GM23338 (cell line): ENCODE results near the gene C6orf52. TPM values are rescaled to one million over a fixed set of nuclear protein-coding genes. Genes with fewer than 3 reads are reported as not detected.

Experiments used
- ATAC-seq: fragments of 200-7000 bp; cut with Tn5 transposase; 3 replicates; pipeline ENCODE4 v1.9.1; 2020
- DNase-seq: peaks from one replicate; pipeline ENCODE4 v3.0.0-alpha.2; 2015; ENCODE audit warnings: low spot score
- H2AFZ ChIP-seq: fragments of 200-600 bp; sonication (generic); 2 replicates; pipeline ENCODE4 v1.8.0; 2016; ENCODE audit warnings: antibody characterized with exemption, mild to moderate bottlenecking, moderate library complexity
- H3F3A ChIP-seq: fragments of 200-600 bp; sonication (generic); replicated peaks from 2 replicates; pipeline ENCODE4 v1.8.0; 2017; ENCODE audit warnings: antibody characterized with exemption, mixed run types, low read depth
- H3K27ac ChIP-seq: fragments of 200-600 bp; sonication (generic); 2 replicates; pipeline ENCODE4 v1.6.1; 2016; ENCODE audit warnings: low read depth
- H3K27me3 ChIP-seq: fragments of 200-600 bp; sonication (generic); 2 replicates; pipeline ENCODE4 v1.8.0; 2016; ENCODE audit warnings: mild to moderate bottlenecking, mixed run types, moderate library complexity; ENCODE audit not compliant: insufficient read depth
- H3K36me3 ChIP-seq: fragments of 200-600 bp; sonication (generic); 2 replicates; pipeline ENCODE4 v1.8.0; 2016; ENCODE audit warnings: mild to moderate bottlenecking; ENCODE audit not compliant: insufficient read depth
- H3K4me1 ChIP-seq: fragments of 200-600 bp; sonication (generic); 2 replicates; pipeline ENCODE4 v1.8.0; 2016; ENCODE audit warnings: mild to moderate bottlenecking, moderate library complexity; ENCODE audit not compliant: insufficient read depth
- H3K4me2 ChIP-seq: fragments of 200-600 bp; sonication (generic); 2 replicates; pipeline ENCODE4 v1.7.1; 2017; ENCODE audit warnings: mixed run types
- H3K4me3 ChIP-seq: fragments of 200-600 bp; sonication (generic); 2 replicates; pipeline ENCODE4 v1.6.1; 2016; ENCODE audit warnings: mixed run types
- H3K79me2 ChIP-seq: fragments of 200-600 bp; sonication (generic); replicated peaks from 2 replicates; pipeline ENCODE4 v1.8.0; 2017; ENCODE audit warnings: mild to moderate bottlenecking; ENCODE audit not compliant: insufficient read depth
- H3K9me2 ChIP-seq: fragments of 200-600 bp; sonication (generic); 2 replicates; pipeline ENCODE4 v1.8.0; 2017; ENCODE audit not compliant: insufficient read depth
- H4K20me1 ChIP-seq: fragments of 200-600 bp; sonication (generic); replicated peaks from 2 replicates; pipeline ENCODE4 v1.8.0; 2017; ENCODE audit warnings: mild to moderate bottlenecking; ENCODE audit not compliant: insufficient read depth
- H3K27ac Mint-ChIP-seq: 2 replicates; pipeline ENCODE4 v1.8.0; 2020; ENCODE audit warnings: inconsistent platforms, mild to moderate bottlenecking, moderate library complexity, mixed read lengths
- H3K27me3 Mint-ChIP-seq: 3 replicates; pipeline ENCODE4 v1.8.0; 2022; ENCODE audit warnings: low read depth, mild to moderate bottlenecking, moderate library complexity, mixed read lengths, inconsistent platforms; ENCODE audit not compliant: insufficient read depth, poor library complexity
- H3K36me3 Mint-ChIP-seq: 3 replicates; pipeline ENCODE4 v1.8.0; 2021; ENCODE audit warnings: low read depth, mild to moderate bottlenecking, inconsistent platforms, moderate library complexity, mixed read lengths
- H3K4me1 Mint-ChIP-seq: 3 replicates; pipeline ENCODE4 v1.8.0; 2020; ENCODE audit warnings: mild to moderate bottlenecking, inconsistent platforms, mixed read lengths
- H3K4me3 Mint-ChIP-seq: 3 replicates; pipeline ENCODE4 v1.8.0; 2021; ENCODE audit warnings: moderate library complexity, mild to moderate bottlenecking, inconsistent platforms, mixed read lengths
- H3K9me3 Mint-ChIP-seq: 3 replicates; pipeline ENCODE4 v1.8.0; 2020; ENCODE audit warnings: moderate library complexity, mild to moderate bottlenecking, inconsistent platforms, mixed read lengths
- CTCF ChIP-seq, 2 experiments: fragments of 200-600 bp in 1 of 2; sonication (generic) in 1 of 2; conservative IDR thresholded peaks; 2 replicates each; pipeline versions ENCODE4 v1.5.1 to v1.6.1; 2016 to 2017; ENCODE audit warnings: antibody characterized with exemption in 2 of 2, low read depth in 2 of 2, mild to moderate bottlenecking in 2 of 2, moderate library complexity in 1 of 2
- NANOG ChIP-seq: IDR thresholded peaks from 2 replicates; pipeline ENCODE4 v1.6.1; 2016; ENCODE audit warnings: antibody characterized with exemption, borderline replicate concordance
- STAT1 ChIP-seq: IDR thresholded peaks from one replicate; pipeline ENCODE4 v1.6.1; 2016; ENCODE audit warnings: antibody characterized with exemption; ENCODE audit not compliant: unreplicated experiment
- ZNF114 ChIP-seq: fragments of 250-450 bp; sonication (Bioruptor Pico); IDR thresholded peaks from 2 replicates; pipeline ENCODE4 v1.5.0; 2020; ENCODE audit warnings: mild to moderate bottlenecking, moderate library complexity
- ZNF331 ChIP-seq: fragments of 250-450 bp; sonication (Bioruptor Pico); IDR thresholded peaks from 2 replicates; pipeline ENCODE4 v1.5.0; 2020; ENCODE audit warnings: low read depth, mild to moderate bottlenecking, moderate library complexity
- ZNF462 ChIP-seq: fragments of 250-450 bp; sonication (Bioruptor Pico); IDR thresholded peaks from 2 replicates; pipeline ENCODE4 v1.5.0; 2020; ENCODE audit warnings: mild to moderate bottlenecking, moderate library complexity
- polyA plus RNA-seq: library from polyadenylated mRNA; unstranded; fragments of >200 nt; fragmentation: Nextera tagmentation; extraction: Ambion mirVana; gene quantifications from 2 replicates; pipeline ENCODE4 v1.2.1, GENCODE V29; 2016
- total RNA-seq: library from RNA; depleted of rRNA; stranded (reverse); fragments of >200 nt; shearing (Covaris generic); gene quantifications from 2 replicates; pipeline ENCODE4 v1.2.3, GENCODE V29; 2014

The C6orf52 gene
- total and polyA plus RNA-seq, 2 experiments from 2014 or later, result 4.4 TPM; not detected in 1

GRCh38 chr6:10690651-10691445, 3.6 kb downstream of the C6orf52 start:
- Histone ChIP-seq H3K4me2 (no peak overlapping the region), H3K9me2 (no peaks in the 10 kb centered on the region), H3K79me2 (peaks cover 27% of the 10 kb centered on the region), H2AFZ (no peak overlapping the region), H3K4me1 (peaks cover 25% of the 10 kb centered on the region), H3F3A (peaks cover 8% of the 10 kb centered on the region; the same call in 1 of the 2 replicates), H3K27me3 (no peaks in the 10 kb centered on the region), H3K27ac (peak overlapping the region; percentile 86), H4K20me1 (no peaks in the 10 kb centered on the region), H3K36me3 (no peaks in the 10 kb centered on the region), H3K4me3 (no peak overlapping the region)
- peaks cover 10% of the 10 kb centered on the region for H3K36me3 Mint-ChIP-seq
- DNase-seq, result peak; percentile 16
- peaks cover 14% of the 10 kb centered on the region for H3K27me3 Mint-ChIP-seq
- H3K4me3 Mint-ChIP-seq, result no peak overlapping the region
- no peak for ATAC-seq
- TF ChIP-seq NANOG, result no peak
- TF ChIP-seq STAT1, result no peak
- TF ChIP-seq ZNF462 (CRISPR knock-in tag), result no peak
- TF ChIP-seq ZNF331 (CRISPR knock-in tag), result no peak
- TF ChIP-seq ZNF114, result no peak
- TF ChIP-seq CTCF (conservative IDR thresholded peaks at IDR 0.05; ENCODE audit: low read depth in 2 of 2), result no peak
- H3K4me1 Mint-ChIP-seq, result peaks cover 33% of the 10 kb centered on the region
- peaks cover 12% of the 10 kb centered on the region for H3K9me3 Mint-ChIP-seq
- peak overlapping the region; percentile 68; the same call in 1 of the 2 replicates for H3K27ac Mint-ChIP-seq
